K562 treated with DMSO at 1 percent for 12 hours (cell line): ENCODE measurements around the gene RSPO4. TPM values are rescaled to one million over a fixed set of nuclear protein-coding genes. Genes with fewer than 3 reads are reported as not detected.

Experiments used
- total RNA-seq: library from RNA; unstranded; fragments of 300-600 nt; gene quantifications from 2 replicates; pipeline ENCODE4 v1.2.3, GENCODE V29; 2022; ENCODE audit not compliant: insufficient read depth

The RSPO4 gene
- total RNA-seq = not detected in 2 replicates

GRCh38 chr20:1001911-1002681 is at the start of gene RSPO4:
Gene RSPO4, minus strand, starts transcription at chr20:1002311. Its CDS starts 147 bp downstream, at chr20:1002164.

GRCh38 chr20:916125-916799 is 85.8 kb downstream of the RSPO4 start, which contains the start of gene ANGPT4:
Gene ANGPT4, minus strand, starts transcription at chr20:916334. Its CDS starts 120 bp downstream, at chr20:916214.

Other genes with a start within 250 kb of the RSPO4 start
- gene SLC52A3, start 233.8 kb downstream of the RSPO4 start, total RNA-seq = 0.89 and 1.3 TPM in 2 replicates
- 20.1 and 23.4 TPM in 2 replicates for gene FAM110A, start 168.6 kb downstream of the RSPO4 start, total RNA-seq
- gene ANGPT4, start 86.0 kb downstream of the RSPO4 start, total RNA-seq = not detected in 2 replicates
- gene PSMF1, start 116.3 kb upstream of the RSPO4 start, total RNA-seq = 41.2 and 54.4 TPM in 2 replicates
- gene TMEM74B, start 182.7 kb upstream of the RSPO4 start, total RNA-seq = 12.3 and 15.0 TPM in 2 replicates
- gene C20orf202, start 201.1 kb upstream of the RSPO4 start, total RNA-seq = 0.74 TPM in 1 of 2 replicates, not detected in the other
- not detected in 2 replicates for gene RAD21L1, start 223.7 kb upstream of the RSPO4 start, total RNA-seq